Measurements from ENCODE around the gene SLC6A4. TPM values are rescaled to one million over a fixed set of nuclear protein-coding genes. Genes with fewer than 3 reads are reported as not detected.

The SLC6A4 gene
- polyA plus RNA-seq, 1 of the 3 experiments (the other 2 are of a cell fraction): 0.12 TPM

GRCh38 chr17:30158896-30159625 lies 76.4 kb downstream of the SLC6A4 start:
- no peak overlapping the region for H3K27ac ChIP-seq (ENCODE audit: low read depth in 2 of 2, low read length in 1 of 2)
- no peak for DNase-seq
- H3K36me3 ChIP-seq (replicated peaks in 1 of 2; ENCODE audit: control insufficient read depth in 1 of 2, insufficient read depth in 2 of 2, low read length in 1 of 2): peaks cover 7 to 73% of the 10 kb centered on the region in 2 experiments
- no peak overlapping the region for H2AFZ ChIP-seq (ENCODE audit: low read depth)
- H3F3A ChIP-seq (replicated peaks; ENCODE audit: insufficient read depth): peaks cover 8% of the 10 kb centered on the region
- 97% methylated on average over 3 of the region's 3 CpGs for WGBS (ENCODE audit: low lambda C conversion rate)
- peaks cover 99% of the 10 kb centered on the region for H3K79me2 ChIP-seq (ENCODE audit: insufficient read depth)
- H4K20me1 ChIP-seq (ENCODE audit: insufficient read depth): peaks cover 14% of the 10 kb centered on the region; the same call in 1 of the 2 replicates
- POLR2A ChIA-PET: no interaction called here
- CTCF ChIA-PET: interaction anchor here (0.7 kb wide), 1 partner anchor 11 kb away, joined by 3 read pairs; no protein-coding TSS in a partner anchor
- H3K4me1 ChIP-seq (ENCODE audit: control insufficient read depth in 1 of 2, insufficient read depth in 2 of 2, low read depth in 1 of 2, low read length in 1 of 2): no peaks in the 10 kb centered on the region
- H3K9me2 ChIP-seq: no peaks in the 10 kb centered on the region
- H3K4me2 ChIP-seq: no peak overlapping the region
- no peaks in the 10 kb centered on the region for H3K27me3 ChIP-seq (ENCODE audit: insufficient read depth)
- peaks cover 17% of the 10 kb centered on the region; the same call in 1 of the 2 replicates for H3K9me3 ChIP-seq
- no peak overlapping the region for H3K4me3 ChIP-seq (ENCODE audit: low read depth in 2 of 2, low read length in 1 of 2)
- H3K9ac ChIP-seq: no peak overlapping the region
- TF ChIP-seq YY1 (IDR thresholded peaks at IDR 0.05; ENCODE audit: low read depth): no peak
- TF ChIP-seq ZBTB33 (IDR thresholded peaks at IDR 0.05; ENCODE audit: borderline replicate concordance, low read depth): no peak
- TF ChIP-seq FOSL2 (IDR thresholded peaks at IDR 0.05; ENCODE audit: borderline replicate concordance, low read depth): no peak
- TF ChIP-seq, protein P1, sequence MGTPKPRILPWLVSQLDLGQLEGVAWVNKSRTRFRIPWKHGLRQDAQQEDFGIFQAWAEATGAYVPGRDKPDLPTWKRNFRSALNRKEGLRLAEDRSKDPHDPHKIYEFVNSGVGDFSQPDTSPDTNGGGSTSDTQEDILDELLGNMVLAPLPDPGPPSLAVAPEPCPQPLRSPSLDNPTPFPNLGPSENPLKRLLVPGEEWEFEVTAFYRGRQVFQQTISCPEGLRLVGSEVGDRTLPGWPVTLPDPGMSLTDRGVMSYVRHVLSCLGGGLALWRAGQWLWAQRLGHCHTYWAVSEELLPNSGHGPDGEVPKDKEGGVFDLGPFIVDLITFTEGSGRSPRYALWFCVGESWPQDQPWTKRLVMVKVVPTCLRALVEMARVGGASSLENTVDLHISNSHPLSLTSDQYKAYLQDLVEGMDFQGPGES (IDR thresholded peaks at IDR 0.05; ENCODE audit: low read depth, low read length): no peak
- TF ChIP-seq TEAD4 (IDR thresholded peaks at IDR 0.05; ENCODE audit: borderline replicate concordance, insufficient read depth): no peak
- TF ChIP-seq, protein P2, sequence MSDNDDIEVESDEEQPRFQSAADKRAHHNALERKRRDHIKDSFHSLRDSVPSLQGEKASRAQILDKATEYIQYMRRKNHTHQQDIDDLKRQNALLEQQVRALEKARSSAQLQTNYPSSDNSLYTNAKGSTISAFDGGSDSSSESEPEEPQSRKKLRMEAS (IDR thresholded peaks at IDR 0.05; ENCODE audit: low read depth): no peak
- no peak for TF ChIP-seq CHD2 (IDR thresholded peaks at IDR 0.05; ENCODE audit: low read length, partially characterized antibody)
- TF ChIP-seq NRF1 (IDR thresholded peaks at IDR 0.05; ENCODE audit: low read depth, low read length): no peak
- TF ChIP-seq REST (IDR thresholded peaks at IDR 0.05; ENCODE audit: low read depth, low read length): no peak
- TF ChIP-seq GABPA (IDR thresholded peaks at IDR 0.05; ENCODE audit: low read depth): no peak
- TF ChIP-seq PBX3 (IDR thresholded peaks at IDR 0.05): no peak
- TF ChIP-seq CTCF (IDR thresholded peaks at IDR 0.05): no peak
- no peak for TF ChIP-seq MEF2A (IDR thresholded peaks at IDR 0.05; ENCODE audit: borderline replicate concordance, low read depth)
- no peak for TF ChIP-seq RAD21 (IDR thresholded peaks at IDR 0.05; ENCODE audit: low read length)
- TF ChIP-seq MXI1 (IDR thresholded peaks at IDR 0.05; ENCODE audit: low read depth, low read length): no peak
- no peak for TF ChIP-seq JUND (IDR thresholded peaks at IDR 0.05)
